ENCODE data around the gene SLC25A30. TPM values are rescaled to one million over a fixed set of nuclear protein-coding genes. Genes with fewer than 3 reads are reported as not detected.
"Not testable (repeated sequence)": the region's sequence is repeated elsewhere in the genome, so short reads cannot be mapped to it uniquely, and the experiment has no call there.

SLC25A30 gene
- total and polyA plus RNA-seq, 4 donors: 12.3 to 31.9 (median 21.8) TPM

- H3K27ac ChIP-seq (ENCODE audit: low read depth in 1 of 2, low read length in 2 of 2); ATAC-seq (ENCODE audit: low FRiP score); H3K4me1 ChIP-seq (ENCODE audit: control insufficient read depth in 1 of 2, insufficient read depth in 2 of 2, low read length in 2 of 2); H3K9me3 ChIP-seq (ENCODE audit: control insufficient read depth, low read length); intact Hi-C loops (cut with DNase I); DNase-seq; H3K4me3 ChIP-seq (ENCODE audit: low read length in 2 of 2); H3K27me3 ChIP-seq (ENCODE audit: control insufficient read depth in 1 of 2, insufficient read depth in 2 of 2, low read length in 1 of 2); H3K36me3 ChIP-seq (ENCODE audit: control insufficient read depth in 1 of 2, insufficient read depth in 2 of 2, low read length in 1 of 2): not testable (repeated sequence)
- 91 to 96% methylated on average over 8 to 9 of the region's 9 CpGs for WGBS, 2 donors
Measured at GRCh38 chr13:45390348-45390747, 27.8 kb downstream of the SLC25A30 start.

- DNase-seq (no peak), ATAC-seq (ENCODE audit: low FRiP score) (no peak)
- intact Hi-C loops (cut with DNase I): no loop called here
- 54 to 69% methylated on average over 4 of the region's 4 CpGs for WGBS, 2 donors
- no peaks in the 10 kb centered on the region for H3K36me3 ChIP-seq (ENCODE audit: control insufficient read depth in 1 of 2, insufficient read depth in 2 of 2, low read length in 1 of 2)
- no peaks in the 10 kb centered on the region for H3K27me3 ChIP-seq (ENCODE audit: control insufficient read depth in 1 of 2, insufficient read depth in 2 of 2, low read length in 1 of 2)
- H3K4me1 ChIP-seq (ENCODE audit: control insufficient read depth in 1 of 2, insufficient read depth in 2 of 2, low read length in 2 of 2): no peaks in the 10 kb centered on the region
- H3K4me3 ChIP-seq (ENCODE audit: low read length in 2 of 2): no peak overlapping the region
- H3K27ac ChIP-seq (ENCODE audit: low read depth in 1 of 2, low read length in 2 of 2): no peak overlapping the region
- H3K9me3 ChIP-seq (ENCODE audit: control insufficient read depth, low read length): no peaks in the 10 kb centered on the region
Measured at GRCh38 chr13:45388664-45389063, 29.5 kb downstream of the SLC25A30 start.

GRCh38 chr13:45386892-45387575, 31.1 kb downstream of the SLC25A30 start:
- intact Hi-C loops (cut with DNase I); H3K4me1 ChIP-seq (ENCODE audit: control insufficient read depth in 1 of 2, insufficient read depth in 2 of 2, low read length in 2 of 2); H3K27ac ChIP-seq (ENCODE audit: low read depth in 1 of 2, low read length in 2 of 2); DNase-seq; H3K4me3 ChIP-seq (ENCODE audit: low read length in 2 of 2); ATAC-seq (ENCODE audit: low FRiP score); H3K9me3 ChIP-seq (ENCODE audit: control insufficient read depth, low read length); H3K27me3 ChIP-seq (ENCODE audit: control insufficient read depth in 1 of 2, insufficient read depth in 2 of 2, low read length in 1 of 2); H3K36me3 ChIP-seq (ENCODE audit: control insufficient read depth in 1 of 2, insufficient read depth in 2 of 2, low read length in 1 of 2): not testable (repeated sequence)
- 90 to 95% methylated on average over 17 of the region's 17 CpGs for WGBS, 2 donors

- Histone ChIP-seq H3K4me1 (ENCODE audit: control insufficient read depth in 1 of 2, insufficient read depth in 2 of 2, low read length in 2 of 2) (no peaks in the 10 kb centered on the region), H3K9me3 (ENCODE audit: control insufficient read depth, low read length) (no peaks in the 10 kb centered on the region), H3K36me3 (ENCODE audit: control insufficient read depth in 1 of 2, insufficient read depth in 2 of 2, low read length in 1 of 2) (no peaks in the 10 kb centered on the region), H3K27me3 (ENCODE audit: control insufficient read depth in 1 of 2, insufficient read depth in 2 of 2, low read length in 1 of 2) (no peaks in the 10 kb centered on the region), H3K27ac (ENCODE audit: low read depth in 1 of 2, low read length in 2 of 2) (no peak overlapping the region), H3K4me3 (ENCODE audit: low read length in 2 of 2) (no peak overlapping the region)
- ATAC-seq (ENCODE audit: low FRiP score) (no peak), DNase-seq (no peak)
- intact Hi-C loops (cut with DNase I): no loop called here
- WGBS, 2 donors: 93 to 94% methylated on average over 5 of the region's 5 CpGs
Measured at GRCh38 chr13:45385907-45386553, 32.1 kb downstream of the SLC25A30 start.

- H3K27ac ChIP-seq (ENCODE audit: low read depth in 1 of 2, low read length in 2 of 2): no peak overlapping the region
- WGBS, 2 donors: 96% methylated on average over 5 of the region's 5 CpGs
- ATAC-seq (ENCODE audit: low FRiP score): no peak
Measured at GRCh38 chr13:45385320-45385719, 32.9 kb downstream of the SLC25A30 start.

GRCh38 chr13:45384474-45385174, 33.5 kb downstream of the SLC25A30 start:
- intact Hi-C loops (cut with DNase I): no loop called here
- DNase-seq (no peak), ATAC-seq (ENCODE audit: low FRiP score) (no peak)
- Histone ChIP-seq H3K36me3 (ENCODE audit: control insufficient read depth in 1 of 2, insufficient read depth in 2 of 2, low read length in 1 of 2) (no peaks in the 10 kb centered on the region), H3K27me3 (ENCODE audit: control insufficient read depth in 1 of 2, insufficient read depth in 2 of 2, low read length in 1 of 2) (no peaks in the 10 kb centered on the region), H3K9me3 (ENCODE audit: control insufficient read depth, low read length) (no peaks in the 10 kb centered on the region), H3K4me3 (ENCODE audit: low read length in 2 of 2) (no peak overlapping the region), H3K4me1 (ENCODE audit: control insufficient read depth in 1 of 2, insufficient read depth in 2 of 2, low read length in 2 of 2) (no peaks in the 10 kb centered on the region), H3K27ac (ENCODE audit: low read depth in 1 of 2, low read length in 2 of 2) (no peak overlapping the region)
- WGBS, 2 donors: 85 to 87% methylated on average over 4 of the region's 4 CpGs

More at GRCh38 chr13:45385320-45385719, 32.9 kb downstream of the SLC25A30 start:
- no peak for DNase-seq
- no peaks in the 10 kb centered on the region for H3K9me3 ChIP-seq (ENCODE audit: control insufficient read depth, low read length)
- H3K4me1 ChIP-seq (ENCODE audit: control insufficient read depth in 1 of 2, insufficient read depth in 2 of 2, low read length in 2 of 2): no peaks in the 10 kb centered on the region
- intact Hi-C loops (cut with DNase I): no loop called here
- H3K27me3 ChIP-seq (ENCODE audit: control insufficient read depth in 1 of 2, insufficient read depth in 2 of 2, low read length in 1 of 2): no peaks in the 10 kb centered on the region
- H3K4me3 ChIP-seq (ENCODE audit: low read length in 2 of 2): no peak overlapping the region
- no peaks in the 10 kb centered on the region for H3K36me3 ChIP-seq (ENCODE audit: control insufficient read depth in 1 of 2, insufficient read depth in 2 of 2, low read length in 1 of 2)

GRCh38 chr13:45382739-45383138, 35.4 kb downstream of the SLC25A30 start:
- DNase-seq; ATAC-seq (ENCODE audit: low FRiP score); H3K4me1 ChIP-seq (ENCODE audit: control insufficient read depth in 1 of 2, insufficient read depth in 2 of 2, low read length in 2 of 2); H3K36me3 ChIP-seq (ENCODE audit: control insufficient read depth in 1 of 2, insufficient read depth in 2 of 2, low read length in 1 of 2); H3K9me3 ChIP-seq (ENCODE audit: control insufficient read depth, low read length); H3K27ac ChIP-seq (ENCODE audit: low read depth in 1 of 2, low read length in 2 of 2); H3K4me3 ChIP-seq (ENCODE audit: low read length in 2 of 2); H3K27me3 ChIP-seq (ENCODE audit: control insufficient read depth in 1 of 2, insufficient read depth in 2 of 2, low read length in 1 of 2); intact Hi-C loops (cut with DNase I): not testable (repeated sequence)
- WGBS, 2 donors: 61 to 88% methylated on average over 4 to 8 of the region's 8 CpGs

- Histone ChIP-seq H3K27me3 (ENCODE audit: control insufficient read depth in 1 of 2, insufficient read depth in 2 of 2, low read length in 1 of 2) (no peaks in the 10 kb centered on the region), H3K4me1 (ENCODE audit: control insufficient read depth in 1 of 2, insufficient read depth in 2 of 2, low read length in 2 of 2) (no peaks in the 10 kb centered on the region), H3K4me3 (ENCODE audit: low read length in 2 of 2) (no peak overlapping the region), H3K27ac (ENCODE audit: low read depth in 1 of 2, low read length in 2 of 2) (no peak overlapping the region), H3K36me3 (ENCODE audit: control insufficient read depth in 1 of 2, insufficient read depth in 2 of 2, low read length in 1 of 2) (no peaks in the 10 kb centered on the region), H3K9me3 (ENCODE audit: control insufficient read depth, low read length) (no peaks in the 10 kb centered on the region)
- ATAC-seq (ENCODE audit: low FRiP score) (no peak), DNase-seq (no peak)
- 81% methylated on average over 10 of the region's 12 CpGs; no CpG with 5 or more reads in 1 of the 2 donors for WGBS, 2 donors
- intact Hi-C loops (cut with DNase I): no loop called here
Measured at GRCh38 chr13:45381196-45381595, 37.0 kb downstream of the SLC25A30 start.
